Activated T-cell treated with anti-CD3 and anti-CD28 coated beads for 4 hours (primary cell): Measurements from ENCODE around the gene GDPGP1.
"Not testable (repeated sequence)": the region's sequence is repeated elsewhere in the genome, so short reads cannot be mapped to it uniquely, and the experiment has no call there.

ENCODE experiments used
- DNase-seq: peaks from one replicate; pipeline ENCODE4 v3.0.0-alpha.2; 2020

Gene GDPGP1

GRCh38 chr15:90234096-90234988 lies at the start of gene GDPGP1:
TSS of gene GDPGP1 (plus strand) at chr15:90234209. CDS start at chr15:90240909, 6,700 bp downstream.
- no peak for DNase-seq

GRCh38 chr15:90184786-90185704 lies 49.0 kb upstream of the GDPGP1 start:
- DNase-seq, result peak; percentile 28

DNA sequence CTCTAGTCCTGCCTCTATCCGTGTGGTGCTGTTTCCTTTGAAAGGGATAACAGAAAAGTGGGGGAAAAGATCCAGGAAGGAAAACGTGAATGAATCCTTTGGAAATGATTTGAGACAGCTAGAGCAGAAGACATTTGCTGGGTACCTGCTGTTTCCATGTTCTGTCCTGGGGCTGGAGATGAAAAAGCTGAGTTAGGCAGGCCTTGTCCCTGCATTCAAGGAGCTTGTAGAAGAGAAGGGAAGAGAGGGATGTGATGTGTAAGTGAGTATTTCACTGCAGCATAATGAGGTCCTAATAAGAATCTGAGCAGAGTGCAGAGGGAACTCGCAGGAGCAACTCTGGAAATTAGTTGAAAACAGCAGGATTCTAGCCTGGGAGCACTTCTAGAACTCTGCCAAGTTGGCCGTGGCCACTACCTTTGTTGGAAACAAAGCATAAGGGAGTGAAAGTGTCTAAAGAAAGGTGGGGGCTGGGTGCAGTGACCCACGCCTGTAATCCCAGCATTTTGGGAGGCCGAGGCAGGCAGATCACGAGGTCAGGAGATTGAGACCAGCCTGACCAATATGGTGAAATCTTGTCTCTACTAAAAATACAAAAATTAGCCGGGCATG lies 46.6 kb upstream of the GDPGP1 start:
- DNase-seq, result no peak

DNA sequence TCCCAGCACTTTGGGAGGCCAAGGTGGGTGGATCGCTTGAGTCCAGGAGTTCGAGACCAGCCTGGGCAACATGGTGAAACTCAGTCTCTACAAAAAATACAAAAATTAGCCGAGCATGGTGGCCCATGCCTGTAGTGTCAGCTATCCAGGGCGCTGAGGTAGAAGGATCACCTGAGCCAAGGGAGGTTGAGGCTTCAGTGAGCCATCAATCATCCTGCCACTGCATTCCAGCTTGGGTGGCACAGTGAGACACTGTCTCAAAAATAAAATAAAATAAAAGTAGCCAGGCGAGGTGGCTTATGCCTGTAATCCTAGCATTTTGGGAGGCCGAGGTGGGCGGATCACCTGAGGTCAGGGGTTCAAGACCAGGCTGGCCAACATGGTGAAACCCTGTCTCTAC lies 45.9 kb upstream of the GDPGP1 start:
- not testable (repeated sequence) for DNase-seq

GRCh38 chr15:90188914-90189748 lies 44.9 kb upstream of the GDPGP1 start:
- DNase-seq, result no peak

GRCh38 chr15:90189781-90190467 lies 44.1 kb upstream of the GDPGP1 start:
- DNase-seq, result no peak

GRCh38 chr15:90190606-90191343 lies 43.2 kb upstream of the GDPGP1 start:
- no peak for DNase-seq

DNA sequence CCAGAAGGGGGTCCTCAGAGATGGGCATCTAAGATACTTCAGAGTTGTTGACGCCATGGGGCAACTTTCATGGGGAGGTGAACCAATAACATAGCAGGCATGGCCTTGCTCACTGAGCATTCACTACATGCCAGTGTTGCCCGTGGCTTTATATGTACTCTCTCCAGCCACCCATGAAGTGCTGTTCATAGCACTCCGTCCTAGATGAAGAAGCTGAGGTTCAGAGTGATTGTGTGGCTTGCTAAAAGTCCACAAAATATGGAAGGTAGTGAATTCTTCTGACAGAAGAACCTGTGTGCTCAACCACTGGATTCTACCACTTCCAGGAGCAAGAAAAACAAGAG lies 42.7 kb upstream of the GDPGP1 start:
- DNase-seq, result no peak

DNA sequence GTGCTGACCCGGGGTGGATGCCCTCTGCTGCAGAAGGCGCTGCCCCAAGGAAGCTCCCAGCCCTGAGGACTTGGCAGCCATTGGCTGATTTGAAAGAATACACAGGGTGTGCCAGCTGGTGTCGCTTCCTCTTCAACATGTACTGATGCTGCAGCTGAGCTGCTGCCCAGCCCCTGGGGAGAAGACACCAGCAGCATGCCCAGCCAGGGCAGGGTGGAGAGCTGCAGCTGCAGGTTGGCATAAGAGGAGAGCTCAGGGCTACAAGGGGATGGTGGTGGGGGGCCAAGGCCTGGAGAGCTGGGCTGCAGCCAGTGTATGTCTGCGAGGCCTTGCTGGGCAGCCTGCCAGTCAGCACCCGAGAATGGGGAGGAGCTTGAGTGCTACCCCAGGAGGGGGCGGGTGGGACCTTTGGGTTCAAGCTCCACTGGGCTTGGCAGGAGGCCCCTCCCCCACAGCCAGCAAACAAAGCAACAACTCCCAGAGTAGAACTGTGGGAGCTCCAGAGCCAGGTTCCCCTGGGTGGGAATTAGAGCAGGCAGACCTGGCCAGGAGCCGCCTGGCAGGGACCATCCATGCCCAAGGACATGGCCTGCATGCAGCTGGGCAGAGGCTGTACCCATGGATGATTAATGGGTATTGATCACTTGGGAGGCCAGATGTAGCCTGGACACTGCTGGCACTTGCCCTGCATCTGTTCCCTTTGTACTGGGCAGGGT lies 42.1 kb upstream of the GDPGP1 start:
- DNase-seq, result no peak

GRCh38 chr15:90192961-90193786 lies 40.8 kb upstream of the GDPGP1 start:
- no peak for DNase-seq

DNA sequence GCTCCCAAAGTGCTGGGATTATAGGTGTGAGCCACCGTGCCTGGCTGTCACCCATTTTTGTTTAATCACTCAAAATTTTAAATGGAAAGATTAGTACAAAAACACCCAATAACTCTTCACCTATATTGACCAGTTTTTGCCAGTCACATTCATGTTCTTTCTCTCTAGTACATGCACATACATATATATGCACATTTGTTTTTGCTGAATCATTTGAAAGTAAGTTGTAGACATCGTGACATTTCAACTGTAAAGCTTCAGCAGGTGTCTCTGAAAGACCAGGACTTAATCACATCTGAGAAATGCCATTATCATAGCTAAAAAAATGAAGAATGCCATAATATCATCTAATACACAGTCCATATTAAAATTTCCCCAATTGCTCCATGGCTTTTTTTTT lies 39.4 kb upstream of the GDPGP1 start:
- DNase-seq, result no peak

DNA sequence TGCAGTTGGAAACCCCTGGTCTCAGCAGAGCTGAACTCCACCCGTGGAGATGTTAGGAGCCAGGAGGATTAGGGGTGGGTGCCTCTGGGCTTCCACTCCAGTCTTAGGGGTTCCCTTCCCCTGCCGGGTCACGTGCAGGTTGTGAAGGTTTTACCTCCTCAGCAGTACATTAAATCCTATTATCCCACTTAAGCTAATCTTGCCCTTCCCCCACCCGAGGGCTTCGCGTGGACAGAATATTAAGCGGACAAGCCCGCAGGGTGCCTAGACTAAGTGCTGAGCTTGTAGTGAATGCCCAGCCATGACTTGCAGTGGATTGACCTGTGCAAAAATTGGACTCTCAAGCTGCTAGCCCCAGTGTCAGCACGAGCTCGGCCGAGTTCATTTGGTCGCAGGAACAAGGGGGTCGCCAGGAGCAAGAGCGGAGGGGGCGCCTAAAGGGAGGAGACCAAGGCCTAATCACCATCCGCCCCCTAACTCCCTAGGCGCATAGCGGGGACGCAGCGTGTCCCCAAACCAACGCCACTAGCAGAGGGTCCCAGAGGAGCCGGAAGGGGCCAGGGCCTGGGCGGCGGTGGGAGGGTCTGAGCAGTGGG lies 33.4 kb upstream of the GDPGP1 start:
- DNase-seq, result no peak

DNA sequence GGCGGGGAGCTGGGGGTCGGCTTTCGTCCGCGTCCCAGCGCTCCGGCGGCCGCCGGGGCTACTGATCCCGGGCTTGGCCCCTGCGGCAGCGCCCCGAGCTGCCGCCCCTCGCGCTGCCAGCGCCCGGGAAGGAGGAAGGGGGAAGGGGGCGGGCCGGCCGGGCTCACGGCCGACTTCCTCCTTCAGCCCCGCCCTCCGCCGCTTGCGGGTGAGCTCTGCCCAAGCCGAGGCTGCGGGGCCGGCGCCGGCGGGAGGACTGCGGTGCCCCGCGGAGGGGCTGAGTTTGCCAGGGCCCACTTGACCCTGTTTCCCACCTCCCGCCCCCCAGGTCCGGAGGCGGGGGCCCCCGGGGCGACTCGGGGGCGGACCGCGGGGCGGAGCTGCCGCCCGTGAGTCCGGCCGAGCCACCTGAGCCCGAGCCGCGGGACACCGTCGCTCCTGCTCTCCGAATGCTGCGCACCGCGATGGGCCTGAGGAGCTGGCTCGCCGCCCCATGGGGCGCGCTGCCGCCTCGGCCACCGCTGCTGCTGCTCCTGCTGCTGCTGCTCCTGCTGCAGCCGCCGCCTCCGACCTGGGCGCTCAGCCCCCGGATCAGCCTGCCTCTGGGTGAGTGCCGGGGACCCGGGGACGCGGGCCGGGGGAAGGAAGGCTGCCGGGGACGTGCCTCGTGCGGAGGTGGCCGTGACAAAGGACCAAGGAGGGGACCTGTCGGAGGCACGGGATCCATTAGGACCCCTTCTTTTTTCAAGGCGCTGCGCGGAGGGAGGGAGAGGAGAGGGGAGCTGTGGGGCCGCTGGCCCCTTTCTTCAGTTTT lies 32.7 kb upstream of the GDPGP1 start, which contains the start of gene SEMA4B:
TSS of gene SEMA4B (plus strand) at position 201 of the 814 bp plus-strand sequence. CDS start at position 450, 249 bp downstream.
- peak; percentile 45 for DNase-seq

DNA sequence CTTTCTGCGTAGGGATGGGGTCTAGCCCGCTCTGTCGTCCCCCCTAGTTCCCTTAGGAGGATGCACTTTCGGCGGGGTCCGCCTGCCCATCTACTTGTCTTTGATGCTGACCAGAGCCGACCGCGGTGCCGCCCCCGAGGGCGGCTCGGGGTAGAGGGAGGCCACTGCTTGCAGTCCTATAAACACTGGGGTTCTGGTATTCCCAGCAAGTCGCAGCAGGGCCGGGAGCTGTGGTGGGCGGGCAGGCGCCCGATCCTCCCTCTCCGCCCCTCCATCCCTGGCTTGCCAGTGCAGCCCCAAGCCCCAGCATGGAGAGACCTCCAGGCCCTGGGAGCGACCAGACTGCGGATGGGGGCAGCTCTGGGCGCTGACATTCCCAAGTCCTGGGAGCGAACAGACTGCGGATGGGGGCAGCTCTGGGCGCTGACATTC lies 32.0 kb upstream of the GDPGP1 start:
- DNase-seq, result no peak

DNA sequence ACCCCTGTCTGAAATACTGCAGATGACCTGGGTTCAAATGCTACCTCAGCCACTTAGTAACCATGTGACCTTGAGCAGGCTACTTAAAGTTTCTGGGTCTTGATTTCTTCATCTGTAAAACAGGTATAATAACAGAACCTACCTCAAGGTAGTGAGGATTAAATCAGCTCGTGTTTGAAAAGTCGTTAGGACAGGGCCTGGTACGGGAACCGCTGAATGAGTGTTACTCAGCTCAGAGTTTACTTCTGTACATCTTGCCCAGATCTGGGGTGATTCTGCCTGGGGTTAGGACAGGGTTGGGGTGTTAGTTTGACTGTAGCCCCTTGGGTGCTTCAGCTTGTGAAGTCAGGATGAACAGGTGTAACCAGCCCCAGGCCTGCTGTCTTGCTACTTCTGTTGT lies 31.1 kb upstream of the GDPGP1 start:
- no peak for DNase-seq

DNA sequence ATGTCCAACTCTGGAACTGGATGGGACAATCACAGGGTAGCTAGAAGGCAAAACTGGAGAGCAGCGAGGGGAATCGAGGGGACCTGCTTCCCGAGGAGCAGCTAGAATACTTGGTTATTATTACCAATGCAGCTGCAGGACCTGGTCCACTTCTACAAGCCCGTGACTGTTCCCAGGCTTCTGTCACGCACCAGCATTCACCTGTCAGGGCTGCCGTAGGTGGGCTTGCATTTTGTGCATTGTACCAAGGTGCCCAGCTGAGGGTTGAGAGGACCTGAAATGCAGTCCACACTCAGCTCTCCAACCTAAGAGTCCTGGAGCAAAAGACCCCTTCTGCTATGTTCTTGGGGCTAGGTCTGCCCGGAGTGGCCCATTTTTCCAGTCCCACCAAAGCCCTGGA lies 30.5 kb upstream of the GDPGP1 start:
- DNase-seq, result no peak

- no peak for DNase-seq
These were observed 30.1 kb upstream of the GDPGP1 start for GRCh38 chr15:90203922-90204321.
